H9 (cell line): ENCODE data around the gene THSD4. TPM values are rescaled to one million over a fixed set of nuclear protein-coding genes. Genes with fewer than 3 reads are reported as not detected.

ENCODE experiments used
- DNase-seq: peaks from one replicate; pipeline ENCODE4 v3.0.0-alpha.2; 2017
- H2AFZ ChIP-seq: one replicate; pipeline ENCODE4 v1.6.1; 2013; ENCODE audit warnings: mild to moderate bottlenecking, low read length, control low read depth, moderate library complexity
- H2AK5ac ChIP-seq: 2 replicates; pipeline ENCODE4 v1.6.1; 2013; ENCODE audit warnings: low read length, control low read depth, mixed read lengths; ENCODE audit not compliant: insufficient read length
- H2BK120ac ChIP-seq: one replicate; pipeline ENCODE4 v1.6.1; 2013; ENCODE audit warnings: low read depth, mild to moderate bottlenecking, low read length, control low read depth, inconsistent platforms; ENCODE audit not compliant: poor library complexity, severe bottlenecking
- H2BK12ac ChIP-seq: 2 replicates; pipeline ENCODE4 v1.6.1; 2013; ENCODE audit warnings: low read length, control low read depth, mixed read lengths, low read depth; ENCODE audit not compliant: insufficient read length
- H2BK15ac ChIP-seq: 2 replicates; pipeline ENCODE4 v1.6.1; 2013; ENCODE audit warnings: low read depth, low read length, control low read depth
- H2BK20ac ChIP-seq: one replicate; pipeline ENCODE4 v1.6.1; 2013; ENCODE audit warnings: low read depth, mild to moderate bottlenecking, low read length, control low read depth, inconsistent platforms; ENCODE audit not compliant: poor library complexity, severe bottlenecking
- H2BK5ac ChIP-seq: 2 replicates; pipeline ENCODE4 v1.6.1; 2013; ENCODE audit warnings: low read length, control low read depth, mixed read lengths; ENCODE audit not compliant: insufficient read length
- H3K14ac ChIP-seq: 2 replicates; pipeline ENCODE4 v1.6.1; 2013; ENCODE audit warnings: low read length, control low read depth; ENCODE audit not compliant: insufficient read depth
- H3K18ac ChIP-seq: 2 replicates; pipeline ENCODE4 v1.6.1; 2013; ENCODE audit warnings: low read depth, mild to moderate bottlenecking, mixed read lengths, low read length, control low read depth; ENCODE audit not compliant: insufficient read length
- H3K23ac ChIP-seq: 2 replicates; pipeline ENCODE4 v1.6.1; 2013; ENCODE audit warnings: low read length, control low read depth, mixed read lengths, low read depth; ENCODE audit not compliant: insufficient read length
- H3K23me2 ChIP-seq: 2 replicates; pipeline ENCODE4 v1.6.1; 2013; ENCODE audit warnings: low read depth, mild to moderate bottlenecking, mixed read lengths, low read length, control low read depth; ENCODE audit not compliant: insufficient read length, poor library complexity, severe bottlenecking
- H3K27ac ChIP-seq: 2 replicates; pipeline ENCODE4 v1.5.1; 2013; ENCODE audit warnings: low read length, control low read depth, mixed read lengths, low read depth; ENCODE audit not compliant: insufficient read length
- H3K27me3 ChIP-seq: 2 replicates; pipeline ENCODE4 v1.6.1; 2013; ENCODE audit warnings: low read length, control low read depth, inconsistent platforms; ENCODE audit not compliant: insufficient read depth
- H3K4ac ChIP-seq: 2 replicates; pipeline ENCODE4 v1.6.1; 2013; ENCODE audit warnings: low read depth, mild to moderate bottlenecking, control low read depth, inconsistent platforms, low read length, moderate library complexity
- H3K4me1 ChIP-seq: 2 replicates; pipeline ENCODE4 v1.6.1; 2013; ENCODE audit warnings: low read length, control low read depth, inconsistent platforms; ENCODE audit not compliant: insufficient read depth
- H3K4me2 ChIP-seq: 2 replicates; pipeline ENCODE4 v1.6.1; 2013; ENCODE audit warnings: low read length, control low read depth, mixed read lengths; ENCODE audit not compliant: insufficient read length, insufficient read depth
- H3K56ac ChIP-seq: 2 replicates; pipeline ENCODE4 v1.6.1; 2013; ENCODE audit warnings: low read depth, mild to moderate bottlenecking, mixed read lengths, low read length, control low read depth; ENCODE audit not compliant: insufficient read length
- H3K79me1 ChIP-seq: 2 replicates; pipeline ENCODE4 v1.6.1; 2013; ENCODE audit warnings: low read depth, mild to moderate bottlenecking, moderate library complexity, low read length, control low read depth, inconsistent platforms; ENCODE audit not compliant: insufficient read depth, poor library complexity, severe bottlenecking
- H3K79me2 ChIP-seq: 2 replicates; pipeline ENCODE4 v1.6.1; 2013; ENCODE audit warnings: low read length, control low read depth, inconsistent platforms; ENCODE audit not compliant: insufficient read depth
- H3K9ac ChIP-seq: 2 replicates; pipeline ENCODE4 v1.6.1; 2013; ENCODE audit warnings: low read length, control low read depth, mixed read lengths; ENCODE audit not compliant: insufficient read length; ENCODE audit errors: extremely low read depth
- H3K9me3 ChIP-seq: one replicate; pipeline ENCODE4 v1.6.1; 2013; ENCODE audit warnings: low read depth, low read length, inconsistent platforms; ENCODE audit not compliant: control insufficient read depth
- H3T11ph ChIP-seq: one replicate; pipeline ENCODE4 v1.6.1; 2013; ENCODE audit warnings: mild to moderate bottlenecking, low read length, control low read depth, inconsistent platforms
- H4K20me1 ChIP-seq: one replicate; pipeline ENCODE4 v1.6.1; 2013; ENCODE audit not compliant: control insufficient read depth, insufficient read length, insufficient read depth
- H4K5ac ChIP-seq: 2 replicates; pipeline ENCODE4 v1.6.1; 2013; ENCODE audit warnings: low read depth, mild to moderate bottlenecking, mixed read lengths, low read length, control low read depth; ENCODE audit not compliant: insufficient read length
- H4K8ac ChIP-seq: replicated peaks from 2 replicates; pipeline ENCODE4 v1.6.1; 2013; ENCODE audit warnings: low read length, control low read depth, mixed read lengths, low read depth; ENCODE audit not compliant: insufficient read length
- H4K91ac ChIP-seq: 2 replicates; pipeline ENCODE4 v1.6.1; 2013; ENCODE audit warnings: low read depth, mild to moderate bottlenecking, moderate library complexity, mixed read lengths, low read length, control low read depth; ENCODE audit not compliant: insufficient read length
- H3K27ac Mint-ChIP-seq, 3 experiments: 2 replicates in 2 of 3; 3 replicates in 1 of 3; pipeline ENCODE4 v1.8.0; 2020 to 2021; ENCODE audit warnings: mixed read lengths in 3 of 3, mild to moderate bottlenecking in 1 of 3, moderate library complexity in 1 of 3
- H3K27me3 Mint-ChIP-seq: 2 replicates; pipeline ENCODE4 v1.8.0; 2021; ENCODE audit warnings: low read depth, mild to moderate bottlenecking, moderate library complexity, mixed read lengths
- H3K36me3 Mint-ChIP-seq, 3 experiments: 2 replicates in 2 of 3; 3 replicates in 1 of 3; pipeline ENCODE4 v1.8.0; 2020 to 2021; ENCODE audit warnings: low read depth in 3 of 3, mixed read lengths in 3 of 3; ENCODE audit not compliant: insufficient read depth in 1 of 3
- H3K4me1 Mint-ChIP-seq, 2 experiments: 2 replicates each; pipeline ENCODE4 v1.8.0; 2020; ENCODE audit warnings: mixed read lengths in 2 of 2
- H3K4me3 Mint-ChIP-seq, 2 experiments: 2 replicates in 1 of 2; 3 replicates in 1 of 2; pipeline ENCODE4 v1.8.0; 2020 to 2021; ENCODE audit warnings: mild to moderate bottlenecking in 2 of 2, mixed read lengths in 2 of 2, moderate library complexity in 1 of 2
- H3K9me3 Mint-ChIP-seq, 2 experiments: 2 replicates in 1 of 2; 3 replicates in 1 of 2; pipeline ENCODE4 v1.8.0; 2020; ENCODE audit warnings: mild to moderate bottlenecking in 2 of 2, mixed read lengths in 2 of 2, moderate library complexity in 1 of 2
- WGBS: extraction: QIAGEN DNeasy Blood & Tissue Kit; methylation state at CpG from one replicate; pipeline ENCODE4 v1.1.7; 2013; ENCODE audit warnings: missing lambda C conversion rate, low lambda C conversion rate, mixed read lengths; ENCODE audit not compliant: insufficient read length; ENCODE audit errors: extremely low coverage; 5-methylcytosine and 5-hydroxymethylcytosine counted together
- total RNA-seq: library from RNA; stranded (reverse); gene quantifications from 2 replicates; pipeline ENCODE4 v1.2.1, GENCODE V29; 2021
- TF ChIP-seq, protein P1 (sequence below): fragments of 200-600 bp; sonication (generic); conservative IDR thresholded peaks from 3 replicates; pipeline ENCODE4 v1.8.0; 2021; ENCODE audit warnings: antibody characterized with exemption, mild to moderate bottlenecking

The THSD4 gene
- total RNA-seq, 1 experiment from 2014 or later = 5.5 TPM

DNA sequence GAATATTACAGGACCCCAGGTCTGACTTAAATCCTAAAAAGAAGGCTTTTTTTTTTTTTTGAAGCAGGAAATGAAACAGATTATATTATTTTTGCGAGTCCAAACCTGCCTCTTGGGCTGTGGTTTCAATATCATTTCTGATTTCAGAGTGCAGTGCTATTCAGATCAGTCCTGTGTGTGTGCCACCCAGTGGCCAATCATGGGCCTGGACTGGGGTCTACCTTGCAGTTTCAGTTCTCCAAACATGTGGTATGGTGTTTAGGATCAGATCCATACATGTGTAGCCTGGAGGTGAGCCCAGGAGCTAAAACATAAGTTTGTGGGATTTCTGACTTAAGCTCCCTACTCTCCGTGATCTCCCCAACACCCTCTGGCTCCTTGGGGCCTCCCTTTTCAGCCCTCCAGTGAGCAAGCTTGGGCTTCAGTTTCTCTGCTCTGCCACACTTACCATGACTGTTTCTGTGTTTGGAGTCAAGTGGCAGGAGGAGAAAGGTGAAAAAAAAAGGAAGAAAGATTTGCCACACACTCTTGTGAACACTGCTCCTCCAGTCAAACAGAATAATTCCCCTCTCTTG, 12.1 kb upstream of the THSD4 start:
- no peak overlapping the region for H3K23ac ChIP-seq
- H3K27ac ChIP-seq = no peak overlapping the region
- no peaks in the 10 kb centered on the region for H3K36me3 Mint-ChIP-seq
- H3T11ph ChIP-seq = no peak overlapping the region
- no peaks in the 10 kb centered on the region for H3K79me1 ChIP-seq
- no peak overlapping the region for H3K4ac ChIP-seq
- WGBS = no CpG with 5 or more reads among the region's 2 CpGs
- no peak overlapping the region for H3K56ac ChIP-seq
- no peak overlapping the region for H4K8ac ChIP-seq
- TF ChIP-seq, protein P1, sequence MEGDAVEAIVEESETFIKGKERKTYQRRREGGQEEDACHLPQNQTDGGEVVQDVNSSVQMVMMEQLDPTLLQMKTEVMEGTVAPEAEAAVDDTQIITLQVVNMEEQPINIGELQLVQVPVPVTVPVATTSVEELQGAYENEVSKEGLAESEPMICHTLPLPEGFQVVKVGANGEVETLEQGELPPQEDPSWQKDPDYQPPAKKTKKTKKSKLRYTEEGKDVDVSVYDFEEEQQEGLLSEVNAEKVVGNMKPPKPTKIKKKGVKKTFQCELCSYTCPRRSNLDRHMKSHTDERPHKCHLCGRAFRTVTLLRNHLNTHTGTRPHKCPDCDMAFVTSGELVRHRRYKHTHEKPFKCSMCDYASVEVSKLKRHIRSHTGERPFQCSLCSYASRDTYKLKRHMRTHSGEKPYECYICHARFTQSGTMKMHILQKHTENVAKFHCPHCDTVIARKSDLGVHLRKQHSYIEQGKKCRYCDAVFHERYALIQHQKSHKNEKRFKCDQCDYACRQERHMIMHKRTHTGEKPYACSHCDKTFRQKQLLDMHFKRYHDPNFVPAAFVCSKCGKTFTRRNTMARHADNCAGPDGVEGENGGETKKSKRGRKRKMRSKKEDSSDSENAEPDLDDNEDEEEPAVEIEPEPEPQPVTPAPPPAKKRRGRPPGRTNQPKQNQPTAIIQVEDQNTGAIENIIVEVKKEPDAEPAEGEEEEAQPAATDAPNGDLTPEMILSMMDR = peak; percentile 64
- no peak overlapping the region for H2BK5ac ChIP-seq
- H4K5ac ChIP-seq = no peak overlapping the region
- 0 out of 2 replicates have a peak, but pooled peaks cover 3% of the 10 kb centered on the region for H3K27me3 Mint-ChIP-seq
- no peaks in the 10 kb centered on the region; a peak in 1 of 5 replicates for H3K9me3 Mint-ChIP-seq
- H3K79me2 ChIP-seq = no peaks in the 10 kb centered on the region
- H2BK12ac ChIP-seq = no peak overlapping the region
- no peak overlapping the region for H3K4me2 ChIP-seq
- no peak overlapping the region for H2BK120ac ChIP-seq
- H2BK20ac ChIP-seq = no peak overlapping the region
- peaks cover 2% of the 10 kb centered on the region for H3K4me1 ChIP-seq
- H4K20me1 ChIP-seq = no peaks in the 10 kb centered on the region
- no peak overlapping the region for H2AK5ac ChIP-seq
- peaks cover 6 to 13% of the 10 kb centered on the region in 2 experiments for H3K4me1 Mint-ChIP-seq
- no peak overlapping the region for H2AFZ ChIP-seq
- no peak overlapping the region for H3K18ac ChIP-seq
- H3K27ac Mint-ChIP-seq = no peak overlapping the region
- H4K91ac ChIP-seq = no peak overlapping the region
- no peak overlapping the region for H3K9ac ChIP-seq
- no peak overlapping the region for H2BK15ac ChIP-seq
- DNase-seq = no peak
- H3K4me3 Mint-ChIP-seq = no peak overlapping the region
- no peaks in the 10 kb centered on the region for H3K23me2 ChIP-seq
- no peak overlapping the region for H3K14ac ChIP-seq
- no peaks in the 10 kb centered on the region for H3K27me3 ChIP-seq
- no peaks in the 10 kb centered on the region for H3K9me3 ChIP-seq
